Measurements from ENCODE around the gene WDR49. TPM values are rescaled to one million over a fixed set of nuclear protein-coding genes. Genes with fewer than 3 reads are reported as not detected.

The WDR49 gene
- under 0.01 TPM in 1 of 2 replicates, not detected in the other for total RNA-seq

GRCh38 chr3:167653760-167654159, at the start of gene WDR49:
Gene WDR49 (minus strand): TSS chr3:167653942. CDS start chr3:167653425, 517 bp downstream.

DNA sequence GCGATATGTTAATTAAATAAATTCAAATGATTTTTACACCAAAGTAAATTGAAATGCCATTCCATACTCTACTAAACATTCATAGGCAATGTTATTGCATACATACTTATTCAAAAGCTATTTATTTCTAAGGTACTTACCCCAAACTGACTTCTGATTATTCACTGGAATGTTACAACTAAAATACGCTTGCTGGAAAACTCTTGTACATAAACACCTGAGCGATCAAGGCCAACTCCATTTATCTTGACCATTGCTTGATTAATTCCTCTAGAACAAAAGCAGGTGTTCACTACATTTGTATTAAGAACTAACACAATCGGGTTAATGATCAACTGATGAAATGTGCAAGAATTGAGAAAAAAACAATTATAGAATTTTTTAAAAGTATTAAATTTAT, 179.9 kb downstream of the WDR49 start, which contains the start of gene SERPINI2:
Gene SERPINI2, minus strand, starts transcription at position 180 of the 400 bp plus-strand sequence. CDS start 2,208 bp downstream, outside the sequence.

Other genes starting within 250 kb of the WDR49 start
- gene SERPINI2, start 179.9 kb downstream of the WDR49 start, total RNA-seq, result not detected in 2 replicates
- gene PDCD10, start 81.0 kb upstream of the WDR49 start, total RNA-seq, result 58.3 and 62.3 TPM in 2 replicates
- 2.9 and 13.5 TPM in 2 replicates for gene SERPINI1, start 81.8 kb upstream of the WDR49 start, total RNA-seq

Data from regular cardiac myocyte (primary cell).